NCI-H2029 (cell line): ENCODE results near the gene LACTBL1.

Source experiments
- DNase-seq: peaks from one replicate; lab custom pipeline; 2025; lab: John Stamatoyannopoulos, UW

Gene LACTBL1

GRCh38 chr1:22913421-22914141 is 59.1 kb downstream of the LACTBL1 start:
- no peak for DNase-seq

- DNase-seq: no peak
Observed at GRCh38 chr1:22912311-22912710, 60.4 kb downstream of the LACTBL1 start.

- no peak for DNase-seq
Observed at GRCh38 chr1:22910986-22911651, 61.5 kb downstream of the LACTBL1 start.

GRCh38 chr1:22910286-22910685 is 62.4 kb downstream of the LACTBL1 start:
- DNase-seq: no peak

- DNase-seq: no peak
Observed at GRCh38 chr1:22908880-22909426, 63.7 kb downstream of the LACTBL1 start.

GRCh38 chr1:22907528-22907927 is 65.1 kb downstream of the LACTBL1 start:
- no peak for DNase-seq

GRCh38 chr1:22906968-22907367 is 65.7 kb downstream of the LACTBL1 start:
- DNase-seq: no peak

GRCh38 chr1:22903113-22903512 is 69.6 kb downstream of the LACTBL1 start:
- no peak for DNase-seq
